ENCODE measurements around the gene ZNF414.

DNA sequence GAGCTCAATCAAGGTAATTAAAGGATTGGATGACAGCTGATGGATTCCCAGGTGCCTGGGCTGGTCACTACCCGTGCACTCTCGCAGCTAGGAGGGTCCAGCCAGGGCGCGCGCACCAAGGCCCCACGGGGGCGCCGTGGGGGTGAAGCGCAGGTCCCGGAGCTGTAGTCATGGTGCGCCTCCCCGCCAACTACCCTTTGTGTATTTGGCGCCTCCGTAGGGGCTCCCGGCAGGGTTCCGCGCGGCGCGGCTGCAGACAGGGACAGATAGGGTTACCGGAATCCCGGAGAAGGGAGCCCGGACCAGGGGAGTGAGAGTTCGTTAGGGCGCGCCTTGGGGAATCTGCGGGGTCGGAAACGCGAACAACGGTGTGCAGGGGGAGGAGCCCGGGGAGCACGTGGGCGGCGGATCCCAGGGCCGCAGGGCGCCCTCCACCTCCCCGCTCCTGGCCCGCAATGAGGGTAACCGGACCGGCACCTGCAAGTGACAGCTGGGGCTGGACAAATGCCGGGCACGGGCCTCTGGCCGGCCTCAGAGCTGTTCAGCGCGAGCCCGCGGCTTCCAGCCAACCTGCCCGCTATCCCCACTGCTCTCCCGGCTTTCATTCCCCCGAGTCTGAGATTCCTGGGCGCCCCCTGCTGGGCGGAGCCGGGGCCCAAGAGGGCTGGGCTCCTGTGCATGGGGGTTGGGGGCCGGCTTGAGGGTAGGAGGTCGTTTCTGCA, 8.1 kb downstream of the ZNF414 start:
- peak; percentile 81 for TF ChIP-seq CTCF (conservative IDR thresholded peaks at IDR 0.05; ENCODE audit: low read length)
- TF ChIP-seq EZH2phosphoT487 (IDR thresholded peaks at IDR 0.05; ENCODE audit: borderline replicate concordance): no peak
